NCI-H187 (cell line): ENCODE results near the gene TMEM129.

Experiments
- DNase-seq, 2 experiments: peaks; one replicate each; lab custom pipeline; 2025; lab: John Stamatoyannopoulos, UW

Gene TMEM129

GRCh38 chr4:1669270-1669669 is 51.9 kb downstream of the TMEM129 start:
- no peak for DNase-seq

- no peak for DNase-seq
Measured at GRCh38 chr4:1668488-1668840, 52.7 kb downstream of the TMEM129 start.

GRCh38 chr4:1667273-1667672 is 53.9 kb downstream of the TMEM129 start:
- DNase-seq: no peak

GRCh38 chr4:1666391-1666790 is 54.7 kb downstream of the TMEM129 start:
- DNase-seq: no peak
